ENCODE results near the gene GRP. TPM values are rescaled to one million over a fixed set of nuclear protein-coding genes. Genes with fewer than 3 reads are reported as not detected.

The GRP gene
- total RNA-seq, 1 experiment from 2014 or later = not detected

- Histone ChIP-seq H3K4me2 (ENCODE audit: insufficient read depth, insufficient read length, low read length) (no peak overlapping the region), H3K4ac (ENCODE audit: low read depth, low read length) (no peak overlapping the region), H4K91ac (ENCODE audit: insufficient read length, low read depth, low read length) (no peak overlapping the region), H3K56ac (ENCODE audit: insufficient read length, low read depth, low read length) (no peak overlapping the region), H4K5ac (ENCODE audit: insufficient read length, low read depth, low read length) (no peak overlapping the region), H2AFZ (ENCODE audit: low read length) (no peak overlapping the region), H4K20me1 (ENCODE audit: control insufficient read depth, insufficient read depth, insufficient read length) (no peaks in the 10 kb centered on the region), H3K27ac (ENCODE audit: insufficient read length, low read depth, low read length) (no peak overlapping the region), H3K79me1 (ENCODE audit: insufficient read depth, low read depth, low read length, poor library complexity, severe bottlenecking) (no peaks in the 10 kb centered on the region), H3T11ph (ENCODE audit: low read length) (no peak overlapping the region), H3K23ac (ENCODE audit: insufficient read length, low read depth, low read length) (no peak overlapping the region), H2BK5ac (ENCODE audit: insufficient read length, low read length) (no peak overlapping the region), H2BK20ac (ENCODE audit: low read depth, low read length, poor library complexity, severe bottlenecking) (no peak overlapping the region), H3K27me3 (ENCODE audit: insufficient read depth, low read length) (peaks cover 47% of the 10 kb centered on the region), H3K14ac (ENCODE audit: insufficient read depth, low read length) (no peak overlapping the region), H3K23me2 (ENCODE audit: insufficient read length, low read depth, low read length, poor library complexity, severe bottlenecking) (peaks cover 13% of the 10 kb centered on the region), H2BK12ac (ENCODE audit: insufficient read length, low read depth, low read length) (no peak overlapping the region), H3K4me1 (ENCODE audit: insufficient read depth, low read length) (no peaks in the 10 kb centered on the region), H2AK5ac (ENCODE audit: insufficient read length, low read length) (no peak overlapping the region), H2BK15ac (ENCODE audit: low read depth, low read length) (no peak overlapping the region), H3K9me3 (ENCODE audit: control insufficient read depth, low read depth, low read length) (no peaks in the 10 kb centered on the region), H2BK120ac (ENCODE audit: low read depth, low read length, poor library complexity, severe bottlenecking) (no peak overlapping the region), H3K79me2 (ENCODE audit: insufficient read depth, low read length) (no peaks in the 10 kb centered on the region), H3K9ac (ENCODE audit: extremely low read depth, insufficient read length, low read length) (no peak overlapping the region), H4K8ac (replicated peaks; ENCODE audit: insufficient read length, low read depth, low read length) (no peak overlapping the region), H3K18ac (ENCODE audit: insufficient read length, low read depth, low read length) (no peak overlapping the region)
- H3K4me1 Mint-ChIP-seq = peaks cover 12 to 22% of the 10 kb centered on the region in 2 experiments
- no peak for TF ChIP-seq CTCF (conservative IDR thresholded peaks at IDR 0.05)
- H3K27me3 Mint-ChIP-seq (ENCODE audit: low read depth) = peaks cover 99% of the 10 kb centered on the region
- H3K27ac Mint-ChIP-seq = no peak overlapping the region
- peaks cover 0 to 2% of the 10 kb centered on the region in 2 experiments; a peak in 1 of 5 replicates for H3K9me3 Mint-ChIP-seq
- no peak for DNase-seq
- no peak overlapping the region for H3K4me3 Mint-ChIP-seq
- WGBS (ENCODE audit: extremely low coverage, insufficient read length, low lambda C conversion rate) = no CpG with 5 or more reads among the region's 2 CpGs
- H3K36me3 Mint-ChIP-seq (ENCODE audit: insufficient read depth in 1 of 3, low read depth in 3 of 3) = no peaks in the 10 kb centered on the region; a peak in 1 of 7 replicates
These were observed 2.4 kb downstream of the GRP start for GRCh38 chr18:59222341-59222740.

Data from H9 (cell line).